Skeletal muscle tissue (tissue), 4 donors: Measurements from ENCODE around the gene COL11A2. TPM values are rescaled to one million over a fixed set of nuclear protein-coding genes. Genes with fewer than 3 reads are reported as not detected.
"Not testable (repeated sequence)": the region's sequence is repeated elsewhere in the genome, so short reads cannot be mapped to it uniquely, and the experiment has no call there.

Experiments used
- H3K27ac ChIP-seq: one replicate; pipeline ENCODE4 v1.7.0; 2013; ENCODE audit warnings: mild to moderate bottlenecking, low read depth, low read length, inconsistent platforms
- H3K27me3 ChIP-seq, 3 donors: one replicate each; pipeline ENCODE4 v1.7.0; 2013; ENCODE audit warnings: low read length in 3 of 3; ENCODE audit not compliant: control insufficient read depth in 3 of 3, insufficient read depth in 3 of 3
- H3K36me3 ChIP-seq, 3 donors: one replicate each; pipeline ENCODE4 v1.7.0; 2013; ENCODE audit warnings: low read length in 3 of 3; ENCODE audit not compliant: control insufficient read depth in 3 of 3, insufficient read depth in 3 of 3
- H3K4me1 ChIP-seq, 3 donors: one replicate each; pipeline ENCODE4 v1.7.0; 2013; ENCODE audit warnings: low read length in 3 of 3, mild to moderate bottlenecking in 3 of 3; ENCODE audit not compliant: control insufficient read depth in 3 of 3, insufficient read depth in 3 of 3
- H3K4me3 ChIP-seq, 3 donors: one replicate each; pipeline ENCODE4 v1.7.0; 2013; ENCODE audit warnings: low read length in 3 of 3
- H3K9ac ChIP-seq, 3 donors: one replicate each; pipeline ENCODE4 v1.7.0; 2013; ENCODE audit warnings: low read length in 3 of 3, mild to moderate bottlenecking in 3 of 3, moderate library complexity in 2 of 3, low read depth in 1 of 3
- H3K9me3 ChIP-seq, 3 donors: one replicate each; pipeline ENCODE4 v1.7.0; 2013; ENCODE audit warnings: low read length in 3 of 3; ENCODE audit not compliant: control insufficient read depth in 3 of 3
- total RNA-seq: library from RNA; depleted of rRNA; stranded (reverse); fragments of >200 nt; gene quantifications from one replicate; pipeline ENCODE4 v1.2.3, GENCODE V29; 2014
- donor health status: Osteomylitis.

COL11A2 gene
- total RNA-seq, 1 donor from 2014 or later = 28.7 TPM

GRCh38 chr6:33160728-33161344 is 31.4 kb downstream of the COL11A2 start:
- peaks cover 7 to 21% (median 20%) of the 10 kb centered on the region in 3 donors for H3K4me1 ChIP-seq
- no peaks in the 10 kb centered on the region for H3K9me3 ChIP-seq
- H3K36me3 ChIP-seq = no peaks in the 10 kb centered on the region
- peak overlapping the region; percentile 56 for H3K27ac ChIP-seq
- no peak overlapping the region for H3K4me3 ChIP-seq
- no peaks in the 10 kb centered on the region for H3K27me3 ChIP-seq
- peak overlapping the region in 2 of 3 donors; percentile 51 to 76 for H3K9ac ChIP-seq

DNA sequence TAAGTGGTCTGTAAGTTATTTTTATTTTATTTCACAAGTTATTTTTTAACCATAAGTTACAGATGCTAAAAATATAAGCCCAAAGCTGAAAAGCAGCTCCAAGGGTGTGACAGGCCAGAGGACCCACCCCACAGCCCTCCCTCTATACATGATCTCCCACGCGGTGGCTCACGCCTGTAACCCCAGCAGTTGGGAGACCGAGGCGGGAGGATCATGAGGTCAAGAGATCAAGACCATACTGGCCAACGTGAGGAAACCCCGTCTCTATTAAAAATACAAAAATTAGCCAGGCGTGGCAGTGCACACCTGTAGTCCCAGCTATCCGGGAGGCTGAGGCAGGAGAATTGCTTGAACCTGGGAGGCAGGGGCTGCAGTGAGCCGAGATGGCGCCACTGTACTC is 32.2 kb downstream of the COL11A2 start:
- Histone ChIP-seq H3K27me3 (no peaks in the 10 kb centered on the region), H3K36me3 (no peaks in the 10 kb centered on the region), H3K9me3 (no peaks in the 10 kb centered on the region), H3K9ac (no peak overlapping the region), H3K4me3 (no peak overlapping the region), H3K4me1 (peaks cover 7 to 21% (median 20%) of the 10 kb centered on the region in 3 donors), H3K27ac (no peak overlapping the region)

DNA sequence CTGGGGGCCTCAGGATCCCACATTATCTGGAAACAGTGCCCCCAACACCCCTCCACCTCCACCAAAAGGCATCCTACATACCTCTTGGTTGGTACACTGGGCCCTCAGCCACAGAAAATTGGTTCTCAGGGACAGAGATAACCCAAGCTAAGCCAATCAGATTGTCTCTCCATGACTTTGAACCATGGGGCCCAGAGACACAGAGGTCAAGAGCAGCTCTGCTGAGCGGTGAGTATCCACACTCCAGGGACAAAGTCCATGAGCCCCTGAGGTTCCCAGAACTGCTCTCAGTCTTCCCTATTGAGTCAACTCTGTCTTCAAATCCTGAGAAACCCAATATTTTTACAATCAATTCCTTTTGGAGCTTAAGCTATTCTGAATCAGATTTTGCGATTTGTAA is 35.3 kb downstream of the COL11A2 start:
- Histone ChIP-seq H3K9ac (no peak overlapping the region), H3K4me1 (peaks cover 7 to 17% (median 15%) of the 10 kb centered on the region in 3 donors), H3K4me3 (no peak overlapping the region), H3K36me3 (no peaks in the 10 kb centered on the region), H3K27me3 (no peaks in the 10 kb centered on the region), H3K9me3 (no peaks in the 10 kb centered on the region), H3K27ac (no peak overlapping the region)

GRCh38 chr6:33156561-33156960 is 35.7 kb downstream of the COL11A2 start:
- peaks cover 3 to 12% (median 11%) of the 10 kb centered on the region in 3 donors for H3K4me1 ChIP-seq
- H3K27me3 ChIP-seq = no peaks in the 10 kb centered on the region
- no peak overlapping the region for H3K27ac ChIP-seq
- no peak overlapping the region for H3K4me3 ChIP-seq
- H3K9ac ChIP-seq = no peak overlapping the region
- H3K9me3 ChIP-seq = no peaks in the 10 kb centered on the region
- H3K36me3 ChIP-seq = no peaks in the 10 kb centered on the region

DNA sequence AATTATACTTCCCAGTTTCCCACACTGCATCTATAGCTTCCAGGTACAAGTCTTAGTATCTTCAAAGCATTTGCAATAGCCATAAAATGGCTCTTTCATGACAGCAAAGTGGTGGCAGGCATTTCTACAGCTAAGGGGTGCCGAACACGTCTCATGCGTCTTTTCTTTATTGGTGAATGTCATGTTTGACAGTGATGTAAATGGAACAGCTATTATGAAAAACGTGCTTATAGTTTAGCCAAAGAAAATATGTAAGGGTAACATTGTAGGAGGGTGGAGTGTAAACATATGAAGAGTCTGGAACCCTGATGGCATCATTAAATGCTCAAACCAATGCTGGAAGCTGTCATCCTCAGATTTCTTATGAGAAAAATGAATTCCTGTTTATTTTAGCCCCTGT is 37.9 kb downstream of the COL11A2 start:
- Histone ChIP-seq H3K4me3 (no peak overlapping the region), H3K27me3 (peaks cover 0 to 4% (median under 1%) of the 10 kb centered on the region in 3 donors), H3K4me1 (no peaks in the 10 kb centered on the region), H3K9me3 (no peaks in the 10 kb centered on the region), H3K27ac (no peak overlapping the region), H3K36me3 (no peaks in the 10 kb centered on the region), H3K9ac (no peak overlapping the region)

- Histone ChIP-seq H3K9ac (no peak overlapping the region), H3K4me3 (no peak overlapping the region), H3K36me3 (no peaks in the 10 kb centered on the region), H3K27me3 (peaks cover 0 to 10% (median 6%) of the 10 kb centered on the region in 3 donors), H3K4me1 (no peaks in the 10 kb centered on the region), H3K27ac (no peak overlapping the region), H3K9me3 (no peaks in the 10 kb centered on the region)
These were observed 41.2 kb downstream of the COL11A2 start for GRCh38 chr6:33151050-33151449.

- not testable (repeated sequence) for H3K36me3 ChIP-seq, H3K27me3 ChIP-seq, H3K4me1 ChIP-seq, H3K9ac ChIP-seq, H3K9me3 ChIP-seq, H3K27ac ChIP-seq, H3K4me3 ChIP-seq
These were observed 41.7 kb downstream of the COL11A2 start for GRCh38 chr6:33150560-33150959.

GRCh38 chr6:33147807-33148666 is 44.2 kb downstream of the COL11A2 start:
- Histone ChIP-seq H3K36me3 (no peaks in the 10 kb centered on the region), H3K9ac (no peak overlapping the region), H3K27ac (no peak overlapping the region), H3K9me3 (no peaks in the 10 kb centered on the region), H3K4me1 (no peaks in the 10 kb centered on the region), H3K4me3 (no peak overlapping the region), H3K27me3 (peaks cover 5 to 10% (median 6%) of the 10 kb centered on the region in 3 donors)

- no peak overlapping the region for H3K9ac ChIP-seq
- no peak overlapping the region for H3K27ac ChIP-seq
- H3K9me3 ChIP-seq = no peaks in the 10 kb centered on the region
- H3K4me1 ChIP-seq = no peaks in the 10 kb centered on the region
- no peak overlapping the region for H3K4me3 ChIP-seq
- H3K27me3 ChIP-seq = peaks cover 6 to 8% (median 6%) of the 10 kb centered on the region in 3 donors
- H3K36me3 ChIP-seq = no peaks in the 10 kb centered on the region
These were observed 47.9 kb downstream of the COL11A2 start for GRCh38 chr6:33144373-33144772.

DNA sequence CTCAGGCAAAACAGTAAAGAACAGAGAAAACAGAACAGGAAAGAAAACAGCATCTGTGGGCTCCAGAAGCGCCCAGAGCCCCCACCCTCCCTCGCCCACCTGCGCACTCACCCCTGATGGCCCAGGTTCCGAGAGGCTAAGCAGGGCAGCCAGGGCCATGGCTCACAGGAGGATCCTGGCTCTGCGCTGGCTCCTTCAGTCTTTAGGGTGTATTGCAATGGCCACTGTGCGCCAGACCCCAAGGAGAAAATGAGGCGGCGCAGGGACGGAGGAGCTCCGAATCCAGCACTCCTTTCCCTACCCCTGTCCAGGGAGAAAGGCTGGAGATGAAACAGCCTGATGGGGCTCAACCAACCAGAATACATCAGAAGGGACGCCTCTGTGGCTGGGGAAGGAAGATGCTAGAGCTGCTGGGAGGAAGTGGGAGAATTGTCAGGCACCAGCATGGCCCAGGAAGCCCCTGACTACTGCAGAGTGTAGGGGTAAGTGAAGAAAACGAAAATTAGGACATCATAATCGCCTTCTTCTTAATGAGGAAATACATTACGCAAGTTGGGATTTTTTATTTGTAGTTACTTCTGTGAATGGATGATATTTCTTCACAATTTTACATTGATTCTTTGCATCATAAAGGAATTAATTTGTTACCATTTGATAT is 49.0 kb downstream of the COL11A2 start:
- Histone ChIP-seq H3K36me3 (no peaks in the 10 kb centered on the region), H3K27me3 (peaks cover 0 to 6% (median 3%) of the 10 kb centered on the region in 3 donors), H3K4me1 (no peaks in the 10 kb centered on the region), H3K4me3 (no peak overlapping the region), H3K27ac (no peak overlapping the region), H3K9ac (no peak overlapping the region), H3K9me3 (no peaks in the 10 kb centered on the region)
